Measurements from ENCODE around the gene OVCH1.
"Not testable (repeated sequence)": the region's sequence is repeated elsewhere in the genome, so short reads cannot be mapped to it uniquely, and the experiment has no call there.

OVCH1 gene

DNA sequence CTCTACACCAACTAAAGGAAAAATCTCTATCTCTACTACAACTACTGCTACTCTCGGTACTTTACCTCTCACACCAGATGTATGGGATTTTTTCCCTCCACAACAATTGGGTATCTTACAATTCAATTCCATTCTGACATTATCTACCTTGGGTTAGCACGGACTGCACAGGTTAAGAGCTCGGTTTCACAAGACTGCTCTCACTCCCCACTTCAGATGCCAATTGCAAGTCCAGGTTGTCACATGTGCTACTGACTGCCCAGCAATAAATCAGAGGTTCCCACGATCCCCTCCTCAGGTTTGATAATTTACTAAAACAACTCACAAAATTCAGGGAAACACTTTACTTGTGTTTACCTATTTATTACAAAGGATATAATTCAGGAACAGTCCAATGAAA, 58.0 kb downstream of the OVCH1 start:
- H3K4me1 Mint-ChIP-seq (ENCODE audit: low read depth): no peaks in the 10 kb centered on the region
- no peaks in the 10 kb centered on the region for H3K9me3 Mint-ChIP-seq
- H3K4me3 Mint-ChIP-seq: no peak overlapping the region
- no peak overlapping the region for H3K27ac Mint-ChIP-seq
- peaks cover 11% of the 10 kb centered on the region for H3K27me3 Mint-ChIP-seq
- no peaks in the 10 kb centered on the region for H3K36me3 Mint-ChIP-seq (ENCODE audit: low read depth)

DNA sequence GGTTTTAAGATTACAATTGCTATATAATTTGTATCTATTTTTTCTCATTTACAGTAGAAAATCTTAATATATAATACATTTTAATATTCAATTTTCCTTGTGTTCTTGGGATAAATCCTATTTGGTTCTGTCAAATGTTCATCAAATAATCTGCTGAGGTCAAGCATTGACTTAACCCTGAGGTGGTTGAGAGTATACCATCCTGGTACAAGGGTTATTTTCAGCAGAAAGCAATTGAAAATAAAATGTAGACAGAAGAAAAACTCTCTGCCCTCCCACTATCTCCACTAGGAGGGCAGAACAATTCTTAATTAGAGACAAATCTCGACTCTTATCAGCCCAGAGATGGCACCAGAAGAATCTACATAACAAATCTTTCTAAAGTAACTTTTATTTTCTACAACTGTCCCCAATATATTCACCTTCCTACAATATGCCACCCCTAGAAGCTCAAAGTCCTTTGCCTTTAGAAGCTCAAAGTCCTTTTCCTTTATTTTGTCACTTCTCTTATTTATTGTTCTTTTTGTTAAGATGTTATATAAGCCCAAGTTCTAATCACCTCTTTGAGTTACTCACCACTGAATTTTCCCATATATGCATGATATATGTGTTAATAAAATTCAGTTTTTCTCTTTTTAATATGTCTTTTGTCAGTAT, 58.6 kb downstream of the OVCH1 start:
- Mint-ChIP-seq H3K4me3 (no peak overlapping the region), H3K4me1 (ENCODE audit: low read depth) (no peaks in the 10 kb centered on the region), H3K27me3 (peaks cover 16% of the 10 kb centered on the region), H3K9me3 (no peaks in the 10 kb centered on the region), H3K27ac (no peak overlapping the region), H3K36me3 (ENCODE audit: low read depth) (no peaks in the 10 kb centered on the region)

DNA sequence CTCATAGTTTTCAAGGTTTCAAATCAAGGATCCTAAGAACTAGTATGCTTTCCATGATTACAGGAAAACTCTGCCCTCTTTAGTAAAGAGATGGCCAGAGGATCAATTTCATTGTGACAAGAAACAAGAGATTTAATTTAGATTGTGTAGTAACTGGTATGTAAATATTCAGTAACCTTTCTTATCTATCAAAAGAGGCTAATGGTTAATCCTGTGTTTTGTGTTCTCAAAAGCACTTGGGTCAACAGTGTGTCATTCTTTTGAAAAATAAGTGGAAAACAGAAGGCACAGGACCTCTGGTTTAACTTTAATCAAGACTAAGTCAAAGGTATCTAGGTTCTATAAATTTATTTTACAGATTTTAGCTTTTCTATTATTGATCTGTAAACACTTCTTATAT, 59.9 kb downstream of the OVCH1 start:
- H3K9me3 Mint-ChIP-seq: no peaks in the 10 kb centered on the region
- H3K4me3 Mint-ChIP-seq: no peak overlapping the region
- H3K4me1 Mint-ChIP-seq (ENCODE audit: low read depth): no peaks in the 10 kb centered on the region
- no peak overlapping the region for H3K27ac Mint-ChIP-seq
- H3K36me3 Mint-ChIP-seq (ENCODE audit: low read depth): no peaks in the 10 kb centered on the region
- peaks cover 17% of the 10 kb centered on the region for H3K27me3 Mint-ChIP-seq

DNA sequence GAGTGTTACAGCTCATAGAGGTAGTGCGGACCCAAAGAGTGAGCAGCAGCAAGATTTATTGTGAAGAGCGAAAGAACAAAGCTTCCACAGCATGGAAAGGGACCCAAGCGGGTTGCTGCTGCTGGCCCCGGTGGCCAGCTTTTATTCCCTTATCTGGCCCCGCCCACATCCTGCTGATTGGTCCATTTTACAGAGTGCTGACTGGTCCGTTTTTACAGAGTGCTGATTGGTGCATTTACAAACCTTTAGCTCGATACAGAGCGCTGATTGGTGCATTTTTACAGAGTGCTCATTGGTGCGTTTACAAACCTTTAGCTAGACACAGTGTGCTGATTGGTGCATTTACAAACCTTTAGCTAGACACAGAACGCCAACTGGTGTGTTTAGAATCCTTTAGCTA, 60.7 kb downstream of the OVCH1 start:
- H3K27ac Mint-ChIP-seq; H3K4me3 Mint-ChIP-seq; H3K9me3 Mint-ChIP-seq; H3K36me3 Mint-ChIP-seq (ENCODE audit: low read depth); H3K4me1 Mint-ChIP-seq (ENCODE audit: low read depth): not testable (repeated sequence)
- peaks cover 18% of the 10 kb centered on the region for H3K27me3 Mint-ChIP-seq

DNA sequence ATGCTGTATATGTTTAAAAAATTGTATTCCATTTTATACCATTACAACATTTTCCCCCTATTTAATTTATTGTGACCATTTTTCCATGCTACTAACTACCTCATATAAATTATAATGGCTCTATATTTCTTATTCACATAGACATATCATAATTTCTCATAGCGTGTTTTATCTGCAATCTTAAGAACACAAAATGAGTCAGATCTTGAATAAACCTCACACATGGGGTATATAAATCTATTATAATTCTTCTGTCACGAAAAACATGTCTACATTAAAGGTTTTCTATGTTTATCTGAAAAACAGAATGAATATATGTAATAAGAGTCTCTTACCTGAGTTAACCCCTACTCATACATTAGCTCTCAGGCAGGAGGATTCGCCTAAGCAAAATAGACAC, 66.0 kb downstream of the OVCH1 start:
- H3K27ac Mint-ChIP-seq: no peak overlapping the region
- no peak overlapping the region for H3K4me3 Mint-ChIP-seq
- H3K4me1 Mint-ChIP-seq (ENCODE audit: low read depth): peaks cover 3% of the 10 kb centered on the region

DNA sequence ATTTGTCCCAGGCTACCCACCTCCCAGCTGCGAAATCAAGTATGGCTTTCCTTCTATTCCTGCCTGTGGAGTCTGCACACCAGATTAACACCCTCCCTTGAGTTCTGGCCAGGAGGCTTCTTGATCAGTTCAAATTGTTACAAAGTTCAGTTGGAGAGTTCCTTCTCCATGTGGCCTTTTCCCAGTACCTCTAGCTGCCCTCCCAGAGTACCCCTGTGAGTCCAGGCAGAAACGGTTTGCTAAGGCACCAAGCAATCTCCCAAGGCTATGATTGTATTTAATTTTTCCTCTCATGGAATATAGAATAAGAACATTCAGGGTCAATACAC, 66.8 kb downstream of the OVCH1 start:
- H3K27ac Mint-ChIP-seq: no peak overlapping the region
- H3K4me3 Mint-ChIP-seq: no peak overlapping the region
- H3K9me3 Mint-ChIP-seq: no peaks in the 10 kb centered on the region
- peaks cover 3% of the 10 kb centered on the region for H3K4me1 Mint-ChIP-seq (ENCODE audit: low read depth)
- H3K36me3 Mint-ChIP-seq (ENCODE audit: low read depth): no peaks in the 10 kb centered on the region
- H3K27me3 Mint-ChIP-seq: peaks cover 8% of the 10 kb centered on the region

More for the DNA sequence above, 66.0 kb downstream of the OVCH1 start:
- H3K27me3 Mint-ChIP-seq: peaks cover 8% of the 10 kb centered on the region
- no peaks in the 10 kb centered on the region for H3K9me3 Mint-ChIP-seq
- no peaks in the 10 kb centered on the region for H3K36me3 Mint-ChIP-seq (ENCODE audit: low read depth)

DNA sequence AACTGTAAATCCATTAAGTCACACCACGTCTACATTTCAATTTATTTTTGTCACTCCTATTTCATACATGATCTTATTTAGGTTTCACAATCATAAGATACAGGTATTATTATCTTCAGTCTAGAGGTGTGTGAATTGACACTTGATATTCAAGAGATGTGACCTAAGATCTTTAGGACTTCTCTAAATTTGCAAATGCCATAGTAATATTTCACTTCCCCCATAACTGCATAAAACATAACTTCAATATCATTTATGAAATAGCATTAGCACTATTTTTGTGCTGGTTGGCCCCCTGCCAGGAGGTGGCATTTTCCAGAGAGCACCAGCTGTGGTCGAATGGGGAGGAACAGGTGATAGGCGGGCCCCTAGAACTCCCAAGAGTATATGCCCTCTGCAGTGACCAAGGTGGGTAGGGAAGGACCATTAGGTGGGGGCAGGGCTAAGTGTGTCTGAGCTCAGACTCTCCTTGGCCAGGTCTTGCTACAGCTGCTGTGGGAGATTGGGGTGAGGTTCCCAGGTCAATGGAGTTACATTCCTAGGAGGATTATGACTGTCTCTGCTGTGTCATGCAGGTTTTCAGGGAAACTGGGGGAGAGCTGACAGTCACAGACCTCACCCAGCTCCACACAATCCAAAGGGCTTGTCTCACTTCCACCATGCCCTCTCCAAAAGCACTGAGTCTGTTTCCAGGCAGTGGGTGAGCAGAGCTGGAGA, 67.3 kb downstream of the OVCH1 start:
- no peaks in the 10 kb centered on the region for H3K9me3 Mint-ChIP-seq
- H3K36me3 Mint-ChIP-seq (ENCODE audit: low read depth): no peaks in the 10 kb centered on the region
- H3K27ac Mint-ChIP-seq: no peak overlapping the region
- H3K4me3 Mint-ChIP-seq: no peak overlapping the region
- H3K27me3 Mint-ChIP-seq: peaks cover 8% of the 10 kb centered on the region
- H3K4me1 Mint-ChIP-seq (ENCODE audit: low read depth): peaks cover 3% of the 10 kb centered on the region

DNA sequence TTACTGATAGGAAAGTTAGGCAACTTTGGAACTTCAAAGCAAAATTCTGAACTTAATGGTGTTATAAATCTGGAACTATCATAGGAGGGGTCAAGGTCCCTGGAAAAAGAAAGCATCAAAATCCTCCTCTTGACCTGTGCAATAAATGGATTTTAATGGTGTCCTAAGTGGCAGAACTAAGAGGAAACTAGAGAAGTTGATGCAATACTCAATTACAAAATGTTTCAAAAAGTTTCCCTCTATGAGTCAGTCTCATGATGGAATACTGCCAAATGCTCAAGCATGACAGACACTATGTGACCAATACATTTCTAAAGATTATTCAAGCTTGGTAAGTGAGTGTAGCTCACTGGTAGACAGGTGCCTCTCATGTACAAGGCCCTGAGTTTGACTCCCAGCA, 68.9 kb downstream of the OVCH1 start:
- Mint-ChIP-seq H3K9me3 (no peaks in the 10 kb centered on the region), H3K27ac (no peak overlapping the region), H3K36me3 (ENCODE audit: low read depth) (no peaks in the 10 kb centered on the region), H3K4me3 (no peak overlapping the region), H3K4me1 (ENCODE audit: low read depth) (peaks cover 3% of the 10 kb centered on the region), H3K27me3 (peaks cover 8% of the 10 kb centered on the region)

DNA sequence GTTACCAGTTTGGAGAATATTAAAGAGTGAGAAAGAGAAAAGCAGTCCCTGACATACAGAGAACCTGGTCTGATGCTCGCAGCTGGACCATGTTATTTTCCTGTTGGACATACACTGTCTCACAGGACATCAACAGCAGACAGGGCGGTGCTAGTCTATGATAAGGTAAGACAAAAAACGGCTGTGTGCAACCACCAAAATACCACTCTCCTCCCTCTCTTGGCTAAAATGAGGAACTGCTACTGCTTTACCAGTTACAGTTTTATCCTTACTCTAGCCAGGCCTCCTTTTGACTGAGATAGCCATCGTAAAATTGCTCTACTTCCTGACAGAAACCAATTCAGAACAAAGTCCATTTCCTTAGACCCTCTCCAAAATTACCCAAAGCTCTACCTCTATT, 69.5 kb downstream of the OVCH1 start:
- no peak overlapping the region for H3K27ac Mint-ChIP-seq
- H3K27me3 Mint-ChIP-seq: peaks cover 13% of the 10 kb centered on the region

DNA sequence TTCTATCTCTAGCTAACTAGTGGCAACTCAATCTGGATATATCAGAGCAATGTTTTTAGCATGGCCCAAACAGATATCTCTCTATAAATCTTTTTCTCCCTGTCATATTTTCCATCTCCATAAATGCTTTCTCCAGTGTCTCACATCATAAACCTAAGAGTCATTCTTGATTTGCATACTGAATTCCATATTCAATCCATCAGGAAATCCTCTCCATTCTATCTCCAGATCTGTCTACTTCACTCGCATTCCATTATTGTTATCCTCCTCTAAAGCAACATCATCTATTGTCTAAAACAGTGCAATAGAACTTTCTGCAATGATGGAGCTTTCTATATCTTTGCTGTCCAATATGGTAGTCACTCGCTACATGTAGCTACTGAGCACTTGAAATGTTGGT, 71.0 kb downstream of the OVCH1 start:
- Mint-ChIP-seq H3K36me3 (ENCODE audit: low read depth) (no peaks in the 10 kb centered on the region), H3K4me1 (ENCODE audit: low read depth) (peaks cover 3% of the 10 kb centered on the region), H3K9me3 (no peaks in the 10 kb centered on the region), H3K4me3 (no peak overlapping the region), H3K27ac (no peak overlapping the region), H3K27me3 (peaks cover 19% of the 10 kb centered on the region)

More for the DNA sequence above, 69.5 kb downstream of the OVCH1 start:
- peaks cover 3% of the 10 kb centered on the region for H3K4me1 Mint-ChIP-seq (ENCODE audit: low read depth)
- no peak overlapping the region for H3K4me3 Mint-ChIP-seq
- H3K9me3 Mint-ChIP-seq: no peaks in the 10 kb centered on the region
- H3K36me3 Mint-ChIP-seq (ENCODE audit: low read depth): no peaks in the 10 kb centered on the region

DNA sequence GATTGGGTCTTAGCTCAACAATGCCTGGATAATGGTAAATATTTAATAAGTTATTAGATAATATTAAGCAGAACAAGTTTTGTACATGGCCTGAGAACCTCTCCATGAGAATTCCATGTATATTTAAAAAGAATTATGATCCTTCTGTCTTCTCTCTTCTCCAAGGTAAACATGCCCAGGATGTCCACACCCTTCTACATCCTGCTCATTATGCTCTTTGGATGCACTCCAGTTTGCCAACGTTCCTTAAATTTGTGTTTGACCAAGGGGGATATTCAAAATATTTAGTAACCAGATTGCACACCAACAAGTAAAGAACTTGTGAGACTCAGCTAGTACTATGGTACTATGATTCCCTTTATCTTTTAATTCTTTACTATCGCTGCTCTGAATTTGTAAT, 71.8 kb downstream of the OVCH1 start:
- Mint-ChIP-seq H3K36me3 (ENCODE audit: low read depth) (no peaks in the 10 kb centered on the region), H3K27me3 (peaks cover 19% of the 10 kb centered on the region), H3K4me3 (no peak overlapping the region), H3K27ac (no peak overlapping the region), H3K4me1 (ENCODE audit: low read depth) (peaks cover 3% of the 10 kb centered on the region), H3K9me3 (no peaks in the 10 kb centered on the region)

DNA sequence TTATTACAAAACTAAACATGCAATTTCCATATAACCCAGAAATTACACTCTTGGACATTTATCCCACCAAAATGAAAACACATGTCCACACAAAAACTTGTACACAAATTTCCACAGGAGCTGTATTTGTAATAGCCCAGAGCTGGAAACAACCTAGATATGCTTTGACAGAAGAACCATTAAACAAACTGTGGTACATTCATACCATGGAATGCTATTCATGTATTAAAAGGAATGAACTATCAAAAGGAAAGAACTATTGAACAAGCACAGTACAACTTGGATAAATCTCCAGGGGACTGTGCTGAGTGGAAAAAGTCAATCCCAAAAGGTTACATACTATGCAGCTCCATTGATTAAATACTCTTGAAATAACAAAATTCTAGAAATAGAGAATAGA, 80.7 kb downstream of the OVCH1 start:
- Mint-ChIP-seq H3K36me3 (ENCODE audit: low read depth) (no peaks in the 10 kb centered on the region), H3K27ac (no peak overlapping the region), H3K4me3 (no peak overlapping the region), H3K4me1 (ENCODE audit: low read depth) (no peaks in the 10 kb centered on the region), H3K27me3 (peaks cover 45% of the 10 kb centered on the region), H3K9me3 (no peaks in the 10 kb centered on the region)

DNA sequence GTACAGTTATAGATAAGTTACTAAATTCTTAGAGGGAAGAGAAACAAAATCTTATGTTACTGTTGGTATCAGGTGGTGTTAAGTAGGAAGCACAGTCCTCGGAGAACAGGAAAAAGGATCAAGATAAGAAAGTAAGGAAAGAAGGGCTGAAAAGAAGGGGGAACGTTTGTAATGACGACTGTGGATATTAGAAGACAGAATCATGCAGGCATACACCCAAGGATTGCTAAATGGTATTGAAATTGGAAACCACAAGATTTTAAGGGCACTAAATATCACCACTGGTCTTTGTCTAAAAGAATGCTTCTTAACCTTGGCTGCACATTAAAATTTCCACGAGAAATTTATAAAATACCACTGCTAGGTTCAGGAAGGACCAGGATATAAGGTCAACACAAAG, 82.4 kb downstream of the OVCH1 start:
- H3K36me3 Mint-ChIP-seq (ENCODE audit: low read depth): no peaks in the 10 kb centered on the region
- H3K4me3 Mint-ChIP-seq: no peak overlapping the region
- H3K27ac Mint-ChIP-seq: no peak overlapping the region
- H3K4me1 Mint-ChIP-seq (ENCODE audit: low read depth): no peaks in the 10 kb centered on the region
- peaks cover 43% of the 10 kb centered on the region for H3K27me3 Mint-ChIP-seq
- H3K9me3 Mint-ChIP-seq: no peaks in the 10 kb centered on the region

DNA sequence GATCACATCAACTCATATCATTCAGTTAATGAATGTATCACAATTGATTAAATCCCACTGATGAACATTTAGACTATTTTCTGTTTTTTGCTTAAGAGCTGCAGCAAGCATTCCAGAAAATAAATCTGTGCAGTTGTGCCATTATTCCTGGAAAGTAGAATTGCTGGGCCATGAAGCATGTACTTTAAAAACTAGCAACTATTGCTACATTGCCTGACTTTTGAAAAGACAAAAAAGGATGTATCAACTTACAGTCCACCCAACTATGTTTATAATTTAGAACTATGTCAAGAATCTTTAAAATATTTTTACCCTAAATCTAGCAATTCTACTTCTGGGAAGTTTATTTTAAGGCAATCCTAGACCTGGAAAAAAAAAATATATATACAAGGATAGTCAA, 83.1 kb downstream of the OVCH1 start:
- Mint-ChIP-seq H3K27me3 (peaks cover 40% of the 10 kb centered on the region), H3K27ac (no peak overlapping the region), H3K36me3 (ENCODE audit: low read depth) (no peaks in the 10 kb centered on the region), H3K9me3 (no peaks in the 10 kb centered on the region), H3K4me1 (ENCODE audit: low read depth) (no peaks in the 10 kb centered on the region), H3K4me3 (no peak overlapping the region)

DNA sequence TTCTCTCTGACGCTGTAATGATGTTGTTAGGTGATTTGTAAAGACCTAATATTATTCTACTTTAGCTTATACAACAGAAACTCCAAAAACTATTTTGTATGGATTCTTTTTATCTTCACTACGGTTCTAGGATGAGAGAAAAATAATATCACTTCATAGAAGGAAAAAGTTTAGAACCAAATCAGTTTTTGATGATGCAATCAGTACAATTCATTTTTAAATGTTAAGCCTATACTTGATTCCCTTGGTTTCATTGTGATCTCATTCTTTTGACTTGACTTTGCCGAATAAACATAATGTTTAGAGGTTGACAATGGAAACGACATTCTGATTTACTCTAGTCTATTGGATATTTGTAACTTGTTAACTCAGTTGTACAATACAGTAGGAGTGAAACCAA, 91.9 kb downstream of the OVCH1 start:
- Mint-ChIP-seq H3K9me3 (no peaks in the 10 kb centered on the region), H3K27ac (no peak overlapping the region), H3K36me3 (ENCODE audit: low read depth) (no peaks in the 10 kb centered on the region), H3K4me1 (ENCODE audit: low read depth) (no peaks in the 10 kb centered on the region), H3K27me3 (peaks cover 16% of the 10 kb centered on the region), H3K4me3 (no peak overlapping the region)

DNA sequence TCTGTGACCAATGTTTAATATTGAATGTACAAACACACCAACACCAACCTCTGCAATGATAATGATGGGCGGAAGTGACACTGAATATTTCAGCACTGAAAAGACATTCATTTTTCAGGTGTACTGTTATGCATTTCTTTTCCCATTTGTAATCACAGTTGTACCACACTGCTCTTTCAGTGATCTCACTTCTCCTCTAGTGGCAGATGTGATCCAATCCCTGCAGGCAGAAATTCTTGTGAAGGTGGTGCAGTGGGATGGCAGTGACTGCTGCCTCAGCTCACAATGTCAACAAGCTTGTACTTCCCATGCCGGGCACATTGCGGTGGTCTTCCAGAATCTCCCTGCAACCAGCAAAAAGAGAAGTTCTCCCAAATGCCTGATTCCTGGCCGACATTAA, 93.5 kb downstream of the OVCH1 start:
- Mint-ChIP-seq H3K4me1 (ENCODE audit: low read depth) (no peaks in the 10 kb centered on the region), H3K27ac (no peak overlapping the region), H3K36me3 (ENCODE audit: low read depth) (no peaks in the 10 kb centered on the region), H3K9me3 (no peaks in the 10 kb centered on the region), H3K4me3 (no peak overlapping the region), H3K27me3 (peaks cover 23% of the 10 kb centered on the region)

All from stimulated activated naive CD8-positive, alpha-beta T cell treated with anti-CD3 and anti-CD28 coated beads, Interleukin-15, Interleukin-2, amounts not matched to agents 100 ng/mL and 50 ng/mL, for 24 hours (primary cell).